Mesenchymal stem cell (in vitro differentiated cells and primary cell): ENCODE data around the gene CNOT8.

Experiments
- DNase-seq: peaks from one replicate; pipeline ENCODE4 v3.0.0-alpha.2; 2013
- H2AFZ ChIP-seq: one replicate; pipeline ENCODE4 v1.6.1; 2013; ENCODE audit warnings: low read depth, mild to moderate bottlenecking, control low read depth, inconsistent platforms, low read length, moderate library complexity
- H2AK5ac ChIP-seq: 2 replicates; pipeline ENCODE4 v1.6.1; 2013; ENCODE audit warnings: low read length, moderate library complexity, mild to moderate bottlenecking, inconsistent platforms; ENCODE audit not compliant: severe bottlenecking
- H2BK120ac ChIP-seq: one replicate; pipeline ENCODE4 v1.6.1; 2013; ENCODE audit warnings: low read depth, mild to moderate bottlenecking, inconsistent platforms, low read length, moderate library complexity
- H2BK12ac ChIP-seq, 2 experiments: one replicate each; pipeline ENCODE4 v1.6.1; 2013; ENCODE audit warnings: inconsistent platforms in 2 of 2, low read length in 2 of 2, mild to moderate bottlenecking in 2 of 2, moderate library complexity in 2 of 2, control low read depth in 1 of 2
- H2BK15ac ChIP-seq: one replicate; pipeline ENCODE4 v1.6.1; 2013; ENCODE audit warnings: mild to moderate bottlenecking, low read depth, inconsistent platforms; ENCODE audit not compliant: poor library complexity, severe bottlenecking
- H2BK5ac ChIP-seq: 2 replicates; pipeline ENCODE4 v1.6.1; 2013; ENCODE audit warnings: low read depth, mild to moderate bottlenecking, low read length, control low read depth, inconsistent platforms; ENCODE audit not compliant: poor library complexity, severe bottlenecking
- H3K14ac ChIP-seq, 2 experiments: one replicate each; pipeline ENCODE4 v1.6.1; 2013; ENCODE audit warnings: inconsistent platforms in 2 of 2, low read length in 2 of 2, control low read depth in 1 of 2, mild to moderate bottlenecking in 1 of 2, moderate library complexity in 1 of 2
- H3K18ac ChIP-seq, 2 experiments: one replicate each; pipeline ENCODE4 v1.6.1; 2013; ENCODE audit warnings: inconsistent platforms in 2 of 2, low read length in 2 of 2, control low read depth in 1 of 2, low read depth in 1 of 2, mild to moderate bottlenecking in 1 of 2
- H3K23ac ChIP-seq, 2 experiments: one replicate each; pipeline ENCODE4 v1.6.1; 2013; ENCODE audit warnings: inconsistent platforms in 2 of 2, low read length in 2 of 2, mild to moderate bottlenecking in 2 of 2, moderate library complexity in 2 of 2, control low read depth in 1 of 2
- H3K27ac ChIP-seq: 2 replicates; pipeline ENCODE4 v1.5.1; 2013; ENCODE audit warnings: mild to moderate bottlenecking, moderate library complexity, low read length, control low read depth, inconsistent platforms; ENCODE audit not compliant: poor library complexity, severe bottlenecking
- H3K27me3 ChIP-seq, 2 experiments: 2 replicates each; pipeline versions ENCODE4 v1.6.1 to v1.7.0; 2013; ENCODE audit warnings: low read length in 2 of 2, mild to moderate bottlenecking in 2 of 2, moderate library complexity in 2 of 2, control low read depth in 1 of 2, inconsistent platforms in 1 of 2; ENCODE audit not compliant: control insufficient read depth in 1 of 2, insufficient read depth in 1 of 2
- H3K36me3 ChIP-seq, 2 experiments: 2 replicates each; pipeline versions ENCODE4 v1.6.1 to v1.7.0; 2013; ENCODE audit warnings: low read length in 2 of 2, control low read depth in 1 of 2, inconsistent platforms in 1 of 2, low read depth in 1 of 2, mild to moderate bottlenecking in 1 of 2; ENCODE audit not compliant: insufficient read depth in 2 of 2, control insufficient read depth in 1 of 2
- H3K4ac ChIP-seq, 2 experiments: one replicate each; pipeline ENCODE4 v1.6.1; 2013; ENCODE audit warnings: inconsistent platforms in 2 of 2, low read length in 2 of 2, mild to moderate bottlenecking in 2 of 2, moderate library complexity in 2 of 2, control low read depth in 1 of 2, low read depth in 1 of 2
- H3K4me1 ChIP-seq: 2 replicates; pipeline ENCODE4 v1.6.1; 2013; ENCODE audit warnings: low read depth, low read length, control low read depth; ENCODE audit not compliant: control insufficient read depth, insufficient read depth
- H3K4me2 ChIP-seq: 2 replicates; pipeline ENCODE4 v1.6.1; 2013; ENCODE audit warnings: low read length, mild to moderate bottlenecking, inconsistent platforms; ENCODE audit not compliant: poor library complexity, severe bottlenecking
- H3K4me3 ChIP-seq, 2 experiments: 2 replicates each; pipeline versions ENCODE4 v1.5.1 to v1.7.0; 2013; ENCODE audit warnings: low read length in 2 of 2, mild to moderate bottlenecking in 2 of 2, control low read depth in 1 of 2, low read depth in 1 of 2; ENCODE audit not compliant: insufficient read depth in 1 of 2
- H3K79me1 ChIP-seq: replicated peaks from 2 replicates; pipeline ENCODE4 v1.6.1; 2013; ENCODE audit warnings: mild to moderate bottlenecking, control low read depth, low read length, inconsistent platforms; ENCODE audit not compliant: poor library complexity, severe bottlenecking
- H3K9ac ChIP-seq: 2 replicates; pipeline ENCODE4 v1.7.0; 2013; ENCODE audit warnings: mild to moderate bottlenecking, low read length, moderate library complexity
- H3K9me3 ChIP-seq: 2 replicates; pipeline ENCODE4 v1.7.0; 2013; ENCODE audit warnings: mild to moderate bottlenecking, low read length; ENCODE audit not compliant: control insufficient read depth
- H4K8ac ChIP-seq: one replicate; pipeline ENCODE4 v1.6.1; 2013; ENCODE audit warnings: inconsistent platforms, mild to moderate bottlenecking, low read length, moderate library complexity
- H4K91ac ChIP-seq: one replicate; pipeline ENCODE4 v1.6.1; 2013; ENCODE audit warnings: mild to moderate bottlenecking, low read length, inconsistent platforms
- WGBS: methylation state at CpG from one replicate; pipeline ENCODE4 v1.1.7; 2013; ENCODE audit warnings: mixed read lengths; 5-methylcytosine and 5-hydroxymethylcytosine counted together

The CNOT8 gene

DNA sequence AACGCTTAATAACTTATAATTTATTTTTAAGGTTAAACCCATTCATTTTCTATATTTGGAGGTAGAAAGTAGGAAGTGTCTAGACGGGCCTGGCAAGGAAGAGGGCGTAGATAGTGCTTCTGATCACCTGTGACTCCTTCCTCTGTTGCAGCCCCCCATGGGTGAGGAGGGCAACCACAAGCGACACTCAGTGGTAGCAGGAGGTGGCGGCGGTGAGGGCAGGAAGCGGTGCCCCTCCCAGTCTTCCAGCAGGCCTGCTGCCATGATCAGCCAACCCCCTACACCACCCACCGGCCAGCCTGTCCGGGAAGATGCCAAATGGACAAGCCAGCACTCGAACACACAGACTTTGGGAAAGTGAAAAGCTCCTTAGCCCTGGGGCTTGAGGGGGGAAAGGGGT is 44.7 kb upstream of the CNOT8 start:
- Histone ChIP-seq H3K9ac (peak overlapping the region; percentile 19), H3K18ac (no peak overlapping the region), H3K79me1 (peaks cover 40% of the 10 kb centered on the region), H2BK120ac (no peak overlapping the region), H3K4ac (no peak overlapping the region), H2BK12ac (no peak overlapping the region), H3K23ac (no peak overlapping the region), H2BK15ac (no peak overlapping the region), H3K14ac (no peak overlapping the region), H3K4me2 (no peak overlapping the region), H3K4me3 (no peak overlapping the region), H3K36me3 (peaks cover 56 to 90% of the 10 kb centered on the region in 2 experiments), H3K27ac (no peak overlapping the region), H4K91ac (no peak overlapping the region), H3K27me3 (no peaks in the 10 kb centered on the region), H4K8ac (no peak overlapping the region), H2BK5ac (no peak overlapping the region), H3K4me1 (peaks cover 7% of the 10 kb centered on the region), H2AFZ (no peak overlapping the region), H2AK5ac (no peak overlapping the region), H3K9me3 (no peaks in the 10 kb centered on the region)
- 97% methylated on average over 8 of the region's 10 CpGs for WGBS
- DNase-seq: no peak

DNA sequence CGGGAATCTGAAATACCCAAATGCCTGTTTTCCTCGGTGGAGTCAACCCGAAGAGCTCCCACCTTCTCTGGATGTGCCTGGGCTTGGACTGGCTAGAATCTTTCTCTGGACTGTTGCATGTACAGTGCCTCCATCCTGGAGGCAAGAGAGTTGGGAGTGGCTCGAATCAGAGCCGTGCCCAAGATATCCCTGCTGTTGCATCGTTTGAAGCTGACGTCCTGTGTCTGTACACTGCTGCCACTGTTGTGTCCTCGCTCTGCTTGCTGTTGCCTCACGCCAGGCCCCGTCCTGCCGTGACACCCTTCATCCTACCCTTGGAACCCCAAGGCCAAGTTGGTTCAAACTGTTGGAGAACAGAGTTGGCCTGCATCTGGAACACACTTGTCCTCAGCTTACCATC is 43.4 kb upstream of the CNOT8 start:
- H2BK5ac ChIP-seq: no peak overlapping the region
- H3K36me3 ChIP-seq: peaks cover 66 to 93% of the 10 kb centered on the region in 2 experiments
- H3K27ac ChIP-seq: no peak overlapping the region
- no peak overlapping the region for H3K4ac ChIP-seq
- H2BK12ac ChIP-seq: no peak overlapping the region
- H2AK5ac ChIP-seq: no peak overlapping the region
- peak overlapping the region in 1 of 2 experiments; percentile 11 for H3K18ac ChIP-seq
- H2BK15ac ChIP-seq: no peak overlapping the region
- H4K91ac ChIP-seq: no peak overlapping the region
- H3K79me1 ChIP-seq: peaks cover 49% of the 10 kb centered on the region
- no peaks in the 10 kb centered on the region for H3K27me3 ChIP-seq
- no peak overlapping the region for H3K14ac ChIP-seq
- H3K4me3 ChIP-seq: peak overlapping the region in 1 of 2 experiments; percentile 22
- no peak overlapping the region for H3K9ac ChIP-seq
- peaks cover 7% of the 10 kb centered on the region for H3K4me1 ChIP-seq
- no peak overlapping the region for H2AFZ ChIP-seq
- no peak overlapping the region for H4K8ac ChIP-seq
- H3K4me2 ChIP-seq: no peak overlapping the region
- no peak overlapping the region for H2BK120ac ChIP-seq
- no peak overlapping the region for H3K23ac ChIP-seq
- WGBS: over 99% methylated on average over 11 of the region's 11 CpGs
- H3K9me3 ChIP-seq: no peaks in the 10 kb centered on the region
- DNase-seq: no peak

DNA sequence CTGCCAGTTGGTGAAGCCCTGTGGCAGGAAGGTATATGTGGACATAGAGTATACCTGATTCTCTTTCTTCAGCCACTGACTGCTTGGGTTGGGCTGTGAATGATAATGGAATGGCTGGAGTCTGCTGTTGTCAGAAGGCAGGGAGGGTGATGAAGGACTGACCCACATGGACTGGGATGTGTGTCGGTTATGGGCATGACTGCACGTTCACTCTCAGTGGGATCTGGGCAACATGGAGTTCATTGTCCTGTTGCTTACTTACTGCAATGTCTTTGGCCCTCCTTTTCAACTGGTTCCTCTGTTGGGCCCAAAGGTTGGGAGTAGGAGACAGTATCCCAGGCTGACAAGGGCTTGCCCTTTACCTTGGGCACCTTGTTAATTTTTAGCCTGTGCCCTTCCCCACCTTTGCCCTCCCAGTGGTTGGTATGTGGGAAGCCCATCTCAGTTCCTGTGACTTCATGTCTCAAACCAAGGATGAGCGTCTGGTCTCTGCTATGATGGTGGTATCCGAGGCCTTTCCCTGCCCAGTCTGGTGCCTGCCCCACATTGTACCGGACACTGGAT is 42.7 kb upstream of the CNOT8 start:
- H2BK12ac ChIP-seq: no peak overlapping the region
- 99% methylated on average over 5 of the region's 5 CpGs for WGBS
- H2AK5ac ChIP-seq: no peak overlapping the region
- peaks cover 68 to 96% of the 10 kb centered on the region in 2 experiments for H3K36me3 ChIP-seq
- H2BK5ac ChIP-seq: no peak overlapping the region
- H3K4me1 ChIP-seq: peaks cover 7% of the 10 kb centered on the region
- H3K9ac ChIP-seq: no peak overlapping the region
- H3K9me3 ChIP-seq: no peaks in the 10 kb centered on the region
- H3K4me3 ChIP-seq: no peak overlapping the region
- no peak for DNase-seq
- no peak overlapping the region for H4K8ac ChIP-seq
- no peak overlapping the region for H3K14ac ChIP-seq
- H3K18ac ChIP-seq: no peak overlapping the region
- no peak overlapping the region for H2AFZ ChIP-seq
- H2BK15ac ChIP-seq: no peak overlapping the region
- no peak overlapping the region for H2BK120ac ChIP-seq
- no peak overlapping the region for H3K4ac ChIP-seq
- no peak overlapping the region for H3K23ac ChIP-seq
- H4K91ac ChIP-seq: no peak overlapping the region
- no peak overlapping the region for H3K27ac ChIP-seq
- H3K27me3 ChIP-seq: no peaks in the 10 kb centered on the region
- peaks cover 50% of the 10 kb centered on the region for H3K79me1 ChIP-seq
- H3K4me2 ChIP-seq: no peak overlapping the region

DNA sequence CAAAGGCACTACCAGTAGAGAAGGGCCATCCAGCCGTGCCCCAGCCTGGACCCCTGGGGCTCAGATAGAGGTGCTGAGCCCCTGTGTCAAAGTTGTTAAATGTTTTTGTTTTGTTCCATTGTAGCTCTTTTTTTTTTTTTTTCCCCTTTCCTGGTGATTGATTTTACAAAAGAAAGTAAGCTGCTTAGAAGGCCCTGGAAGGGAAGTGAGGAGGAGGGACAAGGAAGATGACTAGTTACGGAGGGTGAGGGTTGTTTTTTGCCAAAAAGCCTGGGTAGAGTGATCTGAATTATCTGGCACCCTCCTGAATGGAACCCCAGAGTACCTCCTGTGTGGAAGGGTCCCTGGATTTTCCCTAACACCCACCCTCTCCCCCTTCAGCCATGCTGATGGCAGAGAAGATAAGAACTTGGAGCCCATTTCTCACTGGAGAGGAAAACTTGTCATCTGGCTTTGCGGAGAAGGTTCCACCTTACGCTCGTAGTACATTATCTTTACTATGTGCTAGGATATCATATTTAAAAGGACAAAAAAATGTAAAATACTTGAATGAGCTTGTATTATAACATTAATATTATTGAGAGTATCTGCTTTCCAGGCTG is 41.4 kb upstream of the CNOT8 start:
- H2BK120ac ChIP-seq: no peak overlapping the region
- peaks cover 55% of the 10 kb centered on the region for H3K79me1 ChIP-seq
- no peak overlapping the region for H2BK12ac ChIP-seq
- H2BK5ac ChIP-seq: no peak overlapping the region
- peaks cover 72 to 96% of the 10 kb centered on the region in 2 experiments for H3K36me3 ChIP-seq
- H3K14ac ChIP-seq: no peak overlapping the region
- H3K4ac ChIP-seq: no peak overlapping the region
- DNase-seq: no peak
- H4K8ac ChIP-seq: no peak overlapping the region
- no peaks in the 10 kb centered on the region for H3K27me3 ChIP-seq
- 83% methylated on average over 2 of the region's 5 CpGs for WGBS
- H2AFZ ChIP-seq: no peak overlapping the region
- H3K23ac ChIP-seq: no peak overlapping the region
- H3K27ac ChIP-seq: no peak overlapping the region
- H3K18ac ChIP-seq: no peak overlapping the region
- no peak overlapping the region for H3K4me2 ChIP-seq
- H4K91ac ChIP-seq: no peak overlapping the region
- no peak overlapping the region for H2AK5ac ChIP-seq
- H3K9me3 ChIP-seq: no peaks in the 10 kb centered on the region
- H3K9ac ChIP-seq: no peak overlapping the region
- H3K4me1 ChIP-seq: peaks cover 7% of the 10 kb centered on the region
- H3K4me3 ChIP-seq: no peak overlapping the region
- no peak overlapping the region for H2BK15ac ChIP-seq
